ENCODE results near the gene TCEA2. TPM values are rescaled to one million over a fixed set of nuclear protein-coding genes. Genes with fewer than 3 reads are reported as not detected.

Gene TCEA2
- total and polyA plus RNA-seq, 2 of the 13 experiments (the other 11 are each of a cell fraction or from before 2014, with no cell fraction given) = 28.1 to 33.7 TPM

- TF ChIP-seq, protein P1, sequence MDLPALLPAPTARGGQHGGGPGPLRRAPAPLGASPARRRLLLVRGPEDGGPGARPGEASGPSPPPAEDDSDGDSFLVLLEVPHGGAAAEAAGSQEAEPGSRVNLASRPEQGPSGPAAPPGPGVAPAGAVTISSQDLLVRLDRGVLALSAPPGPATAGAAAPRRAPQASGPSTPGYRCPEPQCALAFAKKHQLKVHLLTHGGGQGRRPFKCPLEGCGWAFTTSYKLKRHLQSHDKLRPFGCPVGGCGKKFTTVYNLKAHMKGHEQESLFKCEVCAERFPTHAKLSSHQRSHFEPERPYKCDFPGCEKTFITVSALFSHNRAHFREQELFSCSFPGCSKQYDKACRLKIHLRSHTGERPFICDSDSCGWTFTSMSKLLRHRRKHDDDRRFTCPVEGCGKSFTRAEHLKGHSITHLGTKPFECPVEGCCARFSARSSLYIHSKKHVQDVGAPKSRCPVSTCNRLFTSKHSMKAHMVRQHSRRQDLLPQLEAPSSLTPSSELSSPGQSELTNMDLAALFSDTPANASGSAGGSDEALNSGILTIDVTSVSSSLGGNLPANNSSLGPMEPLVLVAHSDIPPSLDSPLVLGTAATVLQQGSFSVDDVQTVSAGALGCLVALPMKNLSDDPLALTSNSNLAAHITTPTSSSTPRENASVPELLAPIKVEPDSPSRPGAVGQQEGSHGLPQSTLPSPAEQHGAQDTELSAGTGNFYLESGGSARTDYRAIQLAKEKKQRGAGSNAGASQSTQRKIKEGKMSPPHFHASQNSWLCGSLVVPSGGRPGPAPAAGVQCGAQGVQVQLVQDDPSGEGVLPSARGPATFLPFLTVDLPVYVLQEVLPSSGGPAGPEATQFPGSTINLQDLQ (CRISPR knock-in tag; IDR thresholded peaks at IDR 0.05) = no peak
- peak; percentile 26; the same call in 1 of the 2 replicates for TF ChIP-seq FOXO1 (CRISPR knock-in tag; IDR thresholded peaks at IDR 0.05)
- TF ChIP-seq ZKSCAN5 (CRISPR knock-in tag; IDR thresholded peaks at IDR 0.05) = no peak
- no peak for TF ChIP-seq ZSCAN30 (CRISPR knock-in tag; IDR thresholded peaks at IDR 0.05)
- no peak for TF ChIP-seq ATM (IDR thresholded peaks at IDR 0.05; ENCODE audit: borderline replicate concordance)
- 0 out of 2 replicates have a peak, but pooled peaks have one; percentile 43 for TF ChIP-seq GFI1 (CRISPR knock-in tag; IDR thresholded peaks at IDR 0.05; ENCODE audit: borderline replicate concordance)
- TF ChIP-seq CHCHD3 (CRISPR knock-in tag; IDR thresholded peaks at IDR 0.05) = peak; percentile 89
- TF ChIP-seq STAG1 (CRISPR knock-in tag; IDR thresholded peaks at IDR 0.05) = 0 out of 2 replicates have a peak, but pooled peaks have one; percentile 2
- no peak for TF ChIP-seq SRSF9 (IDR thresholded peaks at IDR 0.05; ENCODE audit: borderline replicate concordance, insufficient read depth, low read depth, low read length, poor library complexity, severe bottlenecking)
- TF ChIP-seq DPF2 (CRISPR knock-in tag; IDR thresholded peaks at IDR 0.05; ENCODE audit: borderline replicate concordance, low read depth) = no peak
- TF ChIP-seq, protein P2, sequence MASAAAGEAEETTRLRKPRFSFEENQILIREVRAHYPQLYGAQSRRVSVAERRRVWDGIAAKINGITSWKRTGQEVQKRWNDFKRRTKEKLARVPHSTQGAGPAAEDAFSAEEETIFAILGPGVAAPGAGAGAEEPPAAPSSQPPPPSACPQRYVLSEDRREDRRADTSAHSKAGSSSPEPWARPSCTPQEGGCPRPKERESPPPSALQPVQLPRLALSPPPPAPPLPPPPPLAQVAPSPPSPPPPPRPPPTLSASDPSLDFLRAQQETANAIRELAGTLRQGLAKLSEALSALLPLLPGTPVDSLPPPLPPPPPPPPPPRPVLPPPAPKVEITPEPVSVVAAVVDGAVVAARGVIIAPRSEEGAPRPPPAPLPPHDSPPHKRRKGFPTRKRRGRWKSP (CRISPR knock-in tag; IDR thresholded peaks at IDR 0.05) = peak; percentile 65
- TF ChIP-seq ZNF703 (CRISPR knock-in tag; IDR thresholded peaks at IDR 0.05; ENCODE audit: borderline replicate concordance) = no peak
- peak; percentile 78; the same call in 1 of the 2 replicates for TF ChIP-seq TARDBP (CRISPR knock-in tag; IDR thresholded peaks at IDR 0.05)
- TF ChIP-seq, protein P3, sequence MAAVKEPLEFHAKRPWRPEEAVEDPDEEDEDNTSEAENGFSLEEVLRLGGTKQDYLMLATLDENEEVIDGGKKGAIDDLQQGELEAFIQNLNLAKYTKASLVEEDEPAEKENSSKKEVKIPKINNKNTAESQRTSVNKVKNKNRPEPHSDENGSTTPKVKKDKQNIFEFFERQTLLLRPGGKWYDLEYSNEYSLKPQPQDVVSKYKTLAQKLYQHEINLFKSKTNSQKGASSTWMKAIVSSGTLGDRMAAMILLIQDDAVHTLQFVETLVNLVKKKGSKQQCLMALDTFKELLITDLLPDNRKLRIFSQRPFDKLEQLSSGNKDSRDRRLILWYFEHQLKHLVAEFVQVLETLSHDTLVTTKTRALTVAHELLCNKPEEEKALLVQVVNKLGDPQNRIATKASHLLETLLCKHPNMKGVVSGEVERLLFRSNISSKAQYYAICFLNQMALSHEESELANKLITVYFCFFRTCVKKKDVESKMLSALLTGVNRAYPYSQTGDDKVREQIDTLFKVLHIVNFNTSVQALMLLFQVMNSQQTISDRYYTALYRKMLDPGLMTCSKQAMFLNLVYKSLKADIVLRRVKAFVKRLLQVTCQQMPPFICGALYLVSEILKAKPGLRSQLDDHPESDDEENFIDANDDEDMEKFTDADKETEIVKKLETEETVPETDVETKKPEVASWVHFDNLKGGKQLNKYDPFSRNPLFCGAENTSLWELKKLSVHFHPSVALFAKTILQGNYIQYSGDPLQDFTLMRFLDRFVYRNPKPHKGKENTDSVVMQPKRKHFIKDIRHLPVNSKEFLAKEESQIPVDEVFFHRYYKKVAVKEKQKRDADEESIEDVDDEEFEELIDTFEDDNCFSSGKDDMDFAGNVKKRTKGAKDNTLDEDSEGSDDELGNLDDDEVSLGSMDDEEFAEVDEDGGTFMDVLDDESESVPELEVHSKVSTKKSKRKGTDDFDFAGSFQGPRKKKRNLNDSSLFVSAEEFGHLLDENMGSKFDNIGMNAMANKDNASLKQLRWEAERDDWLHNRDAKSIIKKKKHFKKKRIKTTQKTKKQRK (IDR thresholded peaks at IDR 0.05; ENCODE audit: low read length) = no peak
- TF ChIP-seq SMAD3 (CRISPR knock-in tag; IDR thresholded peaks at IDR 0.05) = no peak; the same call in 1 of the 2 replicates
- TF ChIP-seq, protein P4, sequence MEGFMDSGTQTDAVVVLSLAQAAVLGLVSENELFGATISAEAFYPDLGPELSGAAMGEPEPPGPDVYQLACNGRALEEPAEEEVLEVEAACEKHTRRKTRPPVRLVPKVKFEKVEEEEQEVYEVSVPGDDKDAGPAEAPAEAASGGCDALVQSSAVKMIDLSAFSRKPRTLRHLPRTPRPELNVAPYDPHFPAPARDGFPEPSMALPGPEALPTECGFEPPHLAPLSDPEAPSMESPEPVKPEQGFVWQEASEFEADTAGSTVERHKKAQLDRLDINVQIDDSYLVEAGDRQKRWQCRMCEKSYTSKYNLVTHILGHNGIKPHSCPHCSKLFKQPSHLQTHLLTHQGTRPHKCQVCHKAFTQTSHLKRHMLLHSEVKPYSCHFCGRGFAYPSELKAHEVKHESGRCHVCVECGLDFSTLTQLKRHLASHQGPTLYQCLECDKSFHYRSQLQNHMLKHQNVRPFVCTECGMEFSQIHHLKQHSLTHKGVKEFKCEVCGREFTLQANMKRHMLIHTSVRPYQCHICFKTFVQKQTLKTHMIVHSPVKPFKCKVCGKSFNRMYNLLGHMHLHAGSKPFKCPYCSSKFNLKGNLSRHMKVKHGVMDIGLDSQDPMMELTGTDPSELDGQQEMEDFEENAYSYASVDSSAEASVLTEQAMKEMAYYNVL (CRISPR knock-in tag; IDR thresholded peaks at IDR 0.05; ENCODE audit: borderline replicate concordance) = peak; percentile 11; the same call in 1 of the 2 replicates
- TF ChIP-seq AHR (CRISPR knock-in tag; IDR thresholded peaks at IDR 0.05) = 0 out of 2 replicates have a peak, but pooled peaks have one; percentile 17
- TF ChIP-seq NR2F1 (CRISPR knock-in tag; IDR thresholded peaks at IDR 0.05) = 0 out of 4 replicates have a peak, but pooled peaks of 1 of the 2 experiments have one; percentile 26
Observed at GRCh38 chr20:64041040-64041780, 21.8 kb upstream of the TCEA2 start (continued).
